ENCODE measurements around the gene LGR5. TPM values are rescaled to one million over a fixed set of nuclear protein-coding genes. Genes with fewer than 3 reads are reported as not detected.

The LGR5 gene
- total RNA-seq, 1 experiment from 2014 or later, result 0.04 TPM

- no peak overlapping the region for H3K9ac ChIP-seq (ENCODE audit: low read length)
- no peaks in the 10 kb centered on the region for H4K20me1 ChIP-seq (ENCODE audit: low read length)
- H3K36me3 ChIP-seq (ENCODE audit: low read depth, low read length), result no peaks in the 10 kb centered on the region
- H2AFZ ChIP-seq (ENCODE audit: low read length), result no peak overlapping the region
- TF ChIP-seq EZH2 (IDR thresholded peaks at IDR 0.05; ENCODE audit: low read length, unreplicated experiment), result no peak
- no peak for TF ChIP-seq CTCF (conservative IDR thresholded peaks at IDR 0.05; ENCODE audit: low read depth, low read length)
- no peak for TF ChIP-seq EZH2phosphoT487 (IDR thresholded peaks at IDR 0.05; ENCODE audit: borderline replicate concordance, low read length)
- H3K4me3 ChIP-seq (ENCODE audit: low read length), result no peak overlapping the region
- POLR2A ChIA-PET (ENCODE audit: unreplicated experiment), result no interaction called here
- no peaks in the 10 kb centered on the region for H3K9me3 ChIP-seq (ENCODE audit: low read length)
- H3K4me1 ChIP-seq (ENCODE audit: insufficient read depth, low read length), result no peaks in the 10 kb centered on the region
- intact Hi-C loops (cut with micrococcal nuclease), result no loop called here
- ATAC-seq, result no peak
- no peak overlapping the region for H3K4me2 ChIP-seq (ENCODE audit: low read length)
- DNase-seq, result no peak
- no peaks in the 10 kb centered on the region for H3K27me3 ChIP-seq (ENCODE audit: low read length)
- CTCF ChIA-PET, result no interaction called here
- H3K79me2 ChIP-seq (ENCODE audit: low read length), result no peaks in the 10 kb centered on the region
- BruUV-seq (replicated peaks), result no TSS peak
- no peaks in the 10 kb centered on the region for H3K9me2 ChIP-seq (replicated peaks; ENCODE audit: low read length)
- no peaks in the 10 kb centered on the region for H3F3A ChIP-seq (ENCODE audit: low read length, unreplicated experiment)
- no peak overlapping the region for H3K27ac ChIP-seq (ENCODE audit: low read length)
These were observed 109.3 kb downstream of the LGR5 start for GRCh38 chr12:71548893-71549292.

- ATAC-seq (peak; percentile 45), DNase-seq (peak; percentile 44)
- ChIA-PET POLR2A (ENCODE audit: unreplicated experiment) (no interaction called here), CTCF (interaction anchor here (0.5 to 0.9 kb wide), 4 partner anchors 85 to 218 kb away, joined by 3 to 4 read pairs (median 3); no protein-coding TSS in a partner anchor)
- Histone ChIP-seq H3K27me3 (ENCODE audit: low read length) (no peaks in the 10 kb centered on the region), H3K4me1 (ENCODE audit: insufficient read depth, low read length) (no peaks in the 10 kb centered on the region), H3K9me3 (ENCODE audit: low read length) (no peaks in the 10 kb centered on the region), H3K9ac (ENCODE audit: low read length) (no peak overlapping the region), H3K9me2 (replicated peaks; ENCODE audit: low read length) (no peaks in the 10 kb centered on the region), H3K4me2 (ENCODE audit: low read length) (no peak overlapping the region), H3K27ac (ENCODE audit: low read length) (no peak overlapping the region), H2AFZ (ENCODE audit: low read length) (no peak overlapping the region), H3K79me2 (ENCODE audit: low read length) (no peaks in the 10 kb centered on the region), H3F3A (ENCODE audit: low read length, unreplicated experiment) (no peaks in the 10 kb centered on the region), H4K20me1 (ENCODE audit: low read length) (no peaks in the 10 kb centered on the region), H3K36me3 (ENCODE audit: low read depth, low read length) (no peaks in the 10 kb centered on the region), H3K4me3 (ENCODE audit: low read length) (no peak overlapping the region)
- TF ChIP-seq CTCF (conservative IDR thresholded peaks at IDR 0.05; ENCODE audit: low read depth, low read length) (peak; percentile 74), EZH2 (IDR thresholded peaks at IDR 0.05; ENCODE audit: low read length, unreplicated experiment) (no peak)
- intact Hi-C loops (cut with micrococcal nuclease), result loop anchor here (1.0 to 2.0 kb wide), 3 partner anchors 136 to 427 kb away; no protein-coding TSS in a partner anchor
- no TSS peak for BruUV-seq (replicated peaks)
These were observed 111.9 kb downstream of the LGR5 start for GRCh38 chr12:71551529-71551928.

GRCh38 chr12:71552728-71553501, 113.3 kb downstream of the LGR5 start:
- no peaks in the 10 kb centered on the region for H3K9me2 ChIP-seq (replicated peaks; ENCODE audit: low read length)
- H3K9me3 ChIP-seq (ENCODE audit: low read length), result 0 out of 2 replicates have a peak, but pooled peaks cover 3% of the 10 kb centered on the region
- no peaks in the 10 kb centered on the region for H3K36me3 ChIP-seq (ENCODE audit: low read depth, low read length)
- DNase-seq (no peak), ATAC-seq (no peak)
- no peak overlapping the region for H3K9ac ChIP-seq (ENCODE audit: low read length)
- H4K20me1 ChIP-seq (ENCODE audit: low read length), result no peaks in the 10 kb centered on the region
- ChIA-PET POLR2A (ENCODE audit: unreplicated experiment) (no interaction called here), CTCF (no interaction called here)
- H3K4me2 ChIP-seq (ENCODE audit: low read length), result no peak overlapping the region
- TF ChIP-seq EZH2 (IDR thresholded peaks at IDR 0.05; ENCODE audit: low read length, unreplicated experiment), result no peak
- no peak for TF ChIP-seq CTCF (conservative IDR thresholded peaks at IDR 0.05; ENCODE audit: low read depth, low read length)
- TF ChIP-seq EZH2phosphoT487 (IDR thresholded peaks at IDR 0.05; ENCODE audit: borderline replicate concordance, low read length), result no peak
- H3K27ac ChIP-seq (ENCODE audit: low read length), result no peak overlapping the region
- H3K27me3 ChIP-seq (ENCODE audit: low read length), result no peaks in the 10 kb centered on the region
- no TSS peak for BruUV-seq (replicated peaks)
- intact Hi-C loops (cut with micrococcal nuclease), result no loop called here
- no peak overlapping the region for H2AFZ ChIP-seq (ENCODE audit: low read length)
- 0 out of 2 replicates have a peak, but pooled peaks cover 5% of the 10 kb centered on the region for H3K4me1 ChIP-seq (ENCODE audit: insufficient read depth, low read length)
- no peak overlapping the region for H3K4me3 ChIP-seq (ENCODE audit: low read length)
- no peaks in the 10 kb centered on the region for H3F3A ChIP-seq (ENCODE audit: low read length, unreplicated experiment)
- no peaks in the 10 kb centered on the region for H3K79me2 ChIP-seq (ENCODE audit: low read length)

Data from PC-3 (cell line).